ENCODE results near the gene TULP4.

Gene TULP4

GRCh38 chr6:158419339-158419909 lies 107.2 kb downstream of the TULP4 start:
- DNase-seq (ENCODE audit: low read depth): no peak

DNA sequence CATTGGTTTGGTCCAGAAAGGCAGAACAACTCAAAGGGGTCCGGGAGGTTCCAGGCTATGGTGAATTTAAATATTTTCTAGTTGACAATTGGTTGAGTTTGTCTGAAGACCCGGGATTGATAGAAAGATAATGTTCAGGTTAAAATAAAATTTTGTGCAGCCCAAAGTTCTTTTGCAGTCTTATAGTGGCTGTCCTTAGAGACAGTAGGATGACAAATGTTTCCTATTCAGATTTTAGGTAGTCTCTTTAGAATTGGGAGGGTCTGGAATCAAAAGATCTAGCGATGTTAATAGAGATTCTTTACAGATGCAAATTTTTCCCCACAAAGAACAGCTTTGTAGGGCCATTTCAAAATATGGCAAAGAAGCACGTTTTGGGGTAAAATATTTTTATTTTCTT lies 109.1 kb downstream of the TULP4 start:
- no peak for DNase-seq (ENCODE audit: low read depth)

GRCh38 chr6:158422629-158423238 lies 110.5 kb downstream of the TULP4 start:
- no peak for DNase-seq (ENCODE audit: low read depth)

- DNase-seq (ENCODE audit: low read depth): no peak
These were observed 118.8 kb downstream of the TULP4 start for GRCh38 chr6:158431036-158431435.

DNA sequence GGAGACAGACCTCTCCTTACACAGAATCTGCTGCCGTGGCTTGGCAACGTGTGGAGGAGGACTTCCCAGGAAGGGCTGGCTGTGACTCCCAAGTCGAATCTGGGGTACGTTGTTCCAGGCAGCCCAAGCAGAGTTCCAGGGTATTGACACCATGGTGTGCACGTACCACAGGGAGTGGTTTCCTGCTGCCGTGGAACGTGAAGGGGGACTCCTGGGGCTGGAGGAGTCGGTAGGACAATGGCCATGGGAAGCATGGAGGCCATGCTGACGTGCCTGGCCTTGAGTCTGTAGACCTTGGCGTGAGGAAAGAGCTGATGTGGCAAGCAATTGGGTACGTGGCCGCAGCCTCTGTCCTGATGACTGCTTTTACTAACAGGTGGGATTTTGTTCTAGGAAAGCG lies 119.3 kb downstream of the TULP4 start:
- no peak for DNase-seq (ENCODE audit: low read depth)

- DNase-seq (ENCODE audit: low read depth): no peak
These were observed 125.3 kb downstream of the TULP4 start for GRCh38 chr6:158437571-158437970.

DNA sequence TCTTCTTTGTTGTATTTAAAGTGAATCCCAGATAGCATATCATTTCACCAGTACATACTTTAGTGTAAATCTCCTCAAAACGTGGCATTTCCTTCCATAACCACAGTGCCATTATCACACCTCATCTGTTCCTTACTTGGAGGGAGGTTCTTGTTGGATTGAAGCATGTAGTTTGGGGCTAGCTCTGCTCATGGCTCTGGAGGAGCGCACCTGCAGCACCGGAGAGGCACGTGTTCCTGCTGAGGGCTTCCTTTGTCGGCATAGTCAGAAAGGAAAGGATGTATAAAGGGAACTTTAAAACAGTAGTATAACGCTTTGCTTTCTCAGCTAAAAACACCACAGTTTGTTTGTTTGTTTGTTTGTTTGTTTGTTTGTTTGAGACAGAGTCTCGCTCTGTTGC lies 126.0 kb downstream of the TULP4 start:
- DNase-seq (ENCODE audit: low read depth): no peak

GRCh38 chr6:158439255-158439654 lies 127.0 kb downstream of the TULP4 start:
- DNase-seq (ENCODE audit: low read depth): no peak

- DNase-seq (ENCODE audit: low read depth): no peak
These were observed 129.5 kb downstream of the TULP4 start for GRCh38 chr6:158441716-158442215.

DNA sequence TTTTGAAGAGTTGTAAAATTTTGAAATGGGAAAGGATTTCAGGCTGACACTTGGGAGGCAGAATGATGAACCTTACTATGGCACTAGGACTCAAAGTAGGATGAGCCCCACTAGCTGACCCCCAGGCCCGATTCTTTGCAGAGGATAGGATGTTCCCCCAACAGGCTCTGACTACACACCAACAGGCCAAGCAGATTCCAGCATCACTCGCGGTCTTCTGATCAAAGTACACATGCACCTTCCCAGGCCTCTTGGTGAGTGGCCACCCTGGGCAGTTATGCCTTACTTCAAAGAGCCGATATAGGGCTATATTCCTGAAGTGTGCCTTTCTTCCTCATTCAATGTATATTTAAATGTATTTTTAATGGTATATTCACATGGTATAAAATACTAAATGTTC lies 130.0 kb downstream of the TULP4 start:
- DNase-seq (ENCODE audit: low read depth): no peak

- no peak for DNase-seq (ENCODE audit: low read depth)
These were observed 133.3 kb downstream of the TULP4 start for GRCh38 chr6:158445426-158446085.

- DNase-seq (ENCODE audit: low read depth): no peak
These were observed 136.6 kb downstream of the TULP4 start for GRCh38 chr6:158448856-158449255.

DNA sequence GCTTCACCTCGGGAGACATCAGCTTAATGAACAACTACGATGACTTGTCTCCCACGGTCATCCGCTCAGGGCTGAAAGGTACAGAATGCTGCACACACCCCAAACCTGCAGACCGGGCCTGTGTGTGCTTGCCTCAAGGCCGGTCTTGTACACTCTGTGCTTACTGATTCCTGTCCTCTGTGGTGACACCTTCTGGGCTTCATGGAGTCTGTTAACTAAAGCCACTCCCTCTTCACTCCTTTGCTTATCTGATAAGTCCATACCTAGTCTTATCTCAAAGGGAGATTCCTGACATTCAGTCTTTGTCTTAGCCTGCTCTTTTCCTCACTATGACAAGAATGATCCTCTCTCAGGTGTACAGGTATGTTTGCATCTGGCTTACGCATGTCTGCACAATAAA lies 139.9 kb downstream of the TULP4 start:
- no peak for DNase-seq (ENCODE audit: low read depth)

- DNase-seq (ENCODE audit: low read depth): no peak
These were observed 144.9 kb downstream of the TULP4 start for GRCh38 chr6:158457131-158457530.

DNA sequence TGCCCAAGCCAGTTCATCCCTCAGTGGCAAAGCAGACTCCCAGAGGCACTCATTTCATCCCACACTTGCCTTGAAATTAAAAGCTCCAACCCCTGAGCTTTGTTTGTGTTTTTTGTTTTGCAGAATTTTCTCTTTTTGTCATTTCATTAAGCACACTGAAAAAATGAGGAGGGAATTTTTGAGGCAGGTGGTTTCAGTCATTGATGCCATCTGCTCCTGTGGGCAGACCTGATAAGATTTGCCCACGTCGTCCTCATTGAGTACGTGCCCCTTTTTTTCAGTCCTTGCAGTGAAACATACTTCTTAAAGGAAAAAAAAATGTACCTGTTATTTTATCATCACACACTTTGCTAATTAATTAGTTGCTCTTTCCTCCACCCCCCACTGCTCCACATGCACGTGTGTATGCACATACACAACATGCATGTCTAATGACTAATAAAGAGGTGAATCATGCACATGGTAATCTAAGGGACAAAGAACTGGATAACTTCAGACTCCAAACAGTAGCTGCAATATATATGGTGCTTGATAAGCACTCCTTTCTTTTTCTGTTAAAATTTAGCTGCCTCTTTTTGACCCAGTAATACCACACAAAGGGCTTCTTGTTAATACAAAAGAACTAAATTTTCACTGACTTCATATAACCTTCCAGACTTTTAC lies 145.5 kb downstream of the TULP4 start:
- no peak for DNase-seq (ENCODE audit: low read depth)

GRCh38 chr6:158459726-158460125 lies 147.5 kb downstream of the TULP4 start:
- DNase-seq (ENCODE audit: low read depth): no peak

- no peak for DNase-seq (ENCODE audit: low read depth)
These were observed 148.4 kb downstream of the TULP4 start for GRCh38 chr6:158460602-158461169.

- DNase-seq (ENCODE audit: low read depth): no peak
These were observed 149.7 kb downstream of the TULP4 start for GRCh38 chr6:158461954-158462353.

GRCh38 chr6:158464483-158464882 lies 152.2 kb downstream of the TULP4 start:
- no peak for DNase-seq (ENCODE audit: low read depth)

GRCh38 chr6:158465257-158465656 lies 153.0 kb downstream of the TULP4 start:
- no peak for DNase-seq (ENCODE audit: low read depth)

- no peak for DNase-seq (ENCODE audit: low read depth)
These were observed 153.5 kb downstream of the TULP4 start for GRCh38 chr6:158465747-158466146.

DNA sequence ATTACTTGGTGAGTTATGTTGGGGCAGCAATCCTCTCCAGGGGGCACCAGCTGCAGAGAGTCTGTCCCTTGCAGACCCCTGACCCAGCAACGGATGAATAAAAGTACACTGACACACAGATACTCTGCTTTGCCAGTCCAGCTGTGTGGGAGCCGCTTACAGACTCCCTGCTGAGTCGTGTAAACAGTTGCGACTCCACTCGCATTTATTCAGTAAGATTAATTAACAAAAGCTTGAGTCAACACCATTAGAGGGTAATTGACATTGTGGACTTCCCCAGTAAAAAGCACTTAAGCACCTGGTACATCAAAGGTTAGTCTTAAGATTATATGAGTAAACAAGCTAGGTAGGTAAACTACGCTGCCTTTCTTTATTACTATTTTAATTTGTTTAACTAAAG lies 155.7 kb downstream of the TULP4 start:
- DNase-seq (ENCODE audit: low read depth): no peak

GRCh38 chr6:158468666-158469065 lies 156.4 kb downstream of the TULP4 start:
- DNase-seq (ENCODE audit: low read depth): no peak

Measured in stimulated activated CD8-positive, alpha-beta memory T cell treated with anti-CD3 and anti-CD28 coated beads, Interleukin-12 subunit alpha, Interleukin-12 subunit beta, amount 100 ng/mL, for 4 hours (primary cell).